ENCODE data around the gene FCMR. TPM values are rescaled to one million over a fixed set of nuclear protein-coding genes. Genes with fewer than 3 reads are reported as not detected.

The FCMR gene
- total RNA-seq, 1 donor from 2014 or later = 5.8 TPM

GRCh38 chr1:206903687-206904086, 18.1 kb downstream of the FCMR start:
- DNase-seq (ENCODE audit: low spot score) = no peak

GRCh38 chr1:206902702-206903101, 19.0 kb downstream of the FCMR start:
- no peak for DNase-seq (ENCODE audit: low spot score)

- no peak for DNase-seq (ENCODE audit: low spot score)
Observed at GRCh38 chr1:206901944-206902343, 19.8 kb downstream of the FCMR start.

GRCh38 chr1:206900149-206900548, 21.6 kb downstream of the FCMR start:
- no peak for DNase-seq (ENCODE audit: low spot score)

- DNase-seq (ENCODE audit: low spot score) = no peak
Observed at GRCh38 chr1:206899717-206900116, 22.0 kb downstream of the FCMR start.

- DNase-seq (ENCODE audit: low spot score) = no peak
Observed at GRCh38 chr1:206898915-206899431, 22.8 kb downstream of the FCMR start.

GRCh38 chr1:206898089-206898914, 23.4 kb downstream of the FCMR start:
- no peak for DNase-seq (ENCODE audit: low spot score)

- DNase-seq (ENCODE audit: low spot score) = no peak
Observed at GRCh38 chr1:206897175-206897574, 24.6 kb downstream of the FCMR start, which contains the start of gene IL24. Gene IL24 (plus strand): TSS chr1:206897443. CDS start chr1:206897833, 390 bp downstream.

- no peak for DNase-seq (ENCODE audit: low spot score)
Observed at GRCh38 chr1:206896261-206896660, 25.5 kb downstream of the FCMR start.

- DNase-seq (ENCODE audit: low spot score) = no peak
Observed at GRCh38 chr1:206895837-206896242, 25.9 kb downstream of the FCMR start.

- DNase-seq (ENCODE audit: low spot score) = no peak
Observed at GRCh38 chr1:206895325-206895724, 26.4 kb downstream of the FCMR start.

- DNase-seq (ENCODE audit: low spot score) = no peak
Observed at GRCh38 chr1:206893380-206893779, 28.4 kb downstream of the FCMR start.

GRCh38 chr1:206892351-206892984, 29.3 kb downstream of the FCMR start:
- DNase-seq (ENCODE audit: low spot score) = no peak

- DNase-seq (ENCODE audit: low spot score) = no peak
Observed at GRCh38 chr1:206891412-206891811, 30.3 kb downstream of the FCMR start.

- DNase-seq (ENCODE audit: low spot score) = no peak
Observed at GRCh38 chr1:206890125-206891060, 31.3 kb downstream of the FCMR start.

- no peak for DNase-seq (ENCODE audit: low spot score)
Observed at GRCh38 chr1:206887701-206888100, 34.0 kb downstream of the FCMR start.

- DNase-seq (ENCODE audit: low spot score) = no peak
Observed at GRCh38 chr1:206886831-206887230, 34.9 kb downstream of the FCMR start.

GRCh38 chr1:206885341-206886060, 36.2 kb downstream of the FCMR start:
- DNase-seq (ENCODE audit: low spot score) = no peak

GRCh38 chr1:206883876-206884275, 37.9 kb downstream of the FCMR start:
- DNase-seq (ENCODE audit: low spot score) = no peak

GRCh38 chr1:206883160-206883559, 38.6 kb downstream of the FCMR start:
- no peak for DNase-seq (ENCODE audit: low spot score)

- no peak for DNase-seq (ENCODE audit: low spot score)
Observed at GRCh38 chr1:206882555-206882954, 39.2 kb downstream of the FCMR start.

Measured in mesenteric fat pad (tissue), 1 donor.